Prostate gland (tissue), 2 donors: ENCODE results near the gene FLT1.

Experiments
- CTCF ChIP-seq, 4 experiments: fragments of 200-600 bp in 2 of 4; fragments of 450-650 bp in 2 of 4; sonication (generic) in 2 of 4; IDR thresholded peaks; 1 replicate in 3 of 4; 2 replicates in 1 of 4; pipeline ENCODE4 v1.5.1; 2016 to 2019; ENCODE audit warnings: antibody characterized with exemption in 4 of 4, mild to moderate bottlenecking in 2 of 4, moderate library complexity in 2 of 4
- POLR2A ChIP-seq: fragments of 450-650 bp; IDR thresholded peaks from one replicate; pipeline ENCODE4 v1.6.1; 2016; ENCODE audit warnings: antibody characterized with exemption, mild to moderate bottlenecking

GRCh38 chr13:28532388-28533124 lies 37.6 kb upstream of the FLT1 start:
- no peak for TF ChIP-seq POLR2A
- TF ChIP-seq CTCF (IDR thresholded peaks at IDR 0.05): no peak
